SKM-1 treated with dmso at 0.1 percent for 144 hours (cell line): Measurements from ENCODE around the gene SPRR1A.

ENCODE experiments used
- DNase-seq: peaks from one replicate; lab custom pipeline; 2025; ENCODE audit not compliant: unreplicated experiment; lab: John Stamatoyannopoulos, UW

Gene SPRR1A

GRCh38 chr1:153028766-153029165, 44.9 kb downstream of the SPRR1A start:
- DNase-seq = no peak

GRCh38 chr1:153030895-153031294, 47.0 kb downstream of the SPRR1A start, which contains the start of gene SPRR1B:
Gene SPRR1B, plus strand, starts transcription at chr1:153031203. Its CDS starts 1,143 bp downstream, at chr1:153032346.
- no peak for DNase-seq

- no peak for DNase-seq
Measured at GRCh38 chr1:153032073-153032472, 48.2 kb downstream of the SPRR1A start.

DNA sequence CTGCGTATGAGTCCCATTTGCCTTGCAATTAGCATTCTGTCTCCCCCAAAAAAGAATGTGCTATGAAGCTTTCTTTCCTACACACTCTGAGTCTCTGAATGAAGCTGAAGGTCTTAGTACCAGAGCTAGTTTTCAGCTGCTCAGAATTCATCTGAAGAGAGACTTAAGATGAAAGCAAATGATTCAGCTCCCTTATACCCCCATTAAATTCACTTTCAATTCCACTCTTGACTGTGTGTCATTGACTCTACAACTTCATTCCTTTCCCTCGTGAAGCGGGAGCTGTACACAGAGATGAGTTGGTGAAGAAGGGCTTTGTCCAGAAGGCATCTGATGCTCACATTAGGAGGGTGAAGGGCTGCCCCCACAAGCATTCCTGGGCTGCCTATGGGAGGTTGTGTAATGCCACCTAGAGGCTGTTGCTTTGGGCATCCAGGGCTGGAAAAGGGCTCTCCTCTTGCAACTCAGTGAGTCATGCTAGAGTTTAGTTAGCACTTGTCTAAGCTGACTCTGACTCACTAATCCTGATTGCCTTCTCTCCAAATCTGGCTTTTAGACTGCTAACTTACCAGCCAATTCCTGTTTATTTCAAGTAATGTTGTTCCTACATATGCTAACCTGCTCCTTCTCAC, 48.9 kb downstream of the SPRR1A start:
- no peak for DNase-seq

DNA sequence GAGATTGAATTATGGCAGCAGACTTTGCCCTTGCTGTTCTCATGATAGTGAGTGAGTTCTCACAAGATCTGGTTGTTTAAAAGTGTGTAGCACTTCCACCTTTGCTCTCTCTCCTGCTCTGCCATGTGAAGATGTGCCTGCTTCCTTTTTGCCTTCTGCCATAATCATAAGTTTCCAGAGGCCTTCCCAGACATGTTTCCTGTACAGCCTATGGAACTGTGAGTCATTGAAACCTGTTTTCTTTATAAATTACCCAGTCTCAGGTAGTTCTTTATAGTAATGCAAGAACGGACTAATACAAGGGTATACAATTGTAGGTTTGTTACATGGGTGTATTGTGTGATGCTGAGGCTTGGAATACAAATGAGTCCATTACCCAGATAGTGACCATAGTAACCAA, 51.3 kb downstream of the SPRR1A start:
- no peak for DNase-seq
